ENCODE measurements around the gene OR10P1. TPM values are rescaled to one million over a fixed set of nuclear protein-coding genes. Genes with fewer than 3 reads are reported as not detected.

Gene OR10P1
- total RNA-seq, 1 donor, result not detected

DNA sequence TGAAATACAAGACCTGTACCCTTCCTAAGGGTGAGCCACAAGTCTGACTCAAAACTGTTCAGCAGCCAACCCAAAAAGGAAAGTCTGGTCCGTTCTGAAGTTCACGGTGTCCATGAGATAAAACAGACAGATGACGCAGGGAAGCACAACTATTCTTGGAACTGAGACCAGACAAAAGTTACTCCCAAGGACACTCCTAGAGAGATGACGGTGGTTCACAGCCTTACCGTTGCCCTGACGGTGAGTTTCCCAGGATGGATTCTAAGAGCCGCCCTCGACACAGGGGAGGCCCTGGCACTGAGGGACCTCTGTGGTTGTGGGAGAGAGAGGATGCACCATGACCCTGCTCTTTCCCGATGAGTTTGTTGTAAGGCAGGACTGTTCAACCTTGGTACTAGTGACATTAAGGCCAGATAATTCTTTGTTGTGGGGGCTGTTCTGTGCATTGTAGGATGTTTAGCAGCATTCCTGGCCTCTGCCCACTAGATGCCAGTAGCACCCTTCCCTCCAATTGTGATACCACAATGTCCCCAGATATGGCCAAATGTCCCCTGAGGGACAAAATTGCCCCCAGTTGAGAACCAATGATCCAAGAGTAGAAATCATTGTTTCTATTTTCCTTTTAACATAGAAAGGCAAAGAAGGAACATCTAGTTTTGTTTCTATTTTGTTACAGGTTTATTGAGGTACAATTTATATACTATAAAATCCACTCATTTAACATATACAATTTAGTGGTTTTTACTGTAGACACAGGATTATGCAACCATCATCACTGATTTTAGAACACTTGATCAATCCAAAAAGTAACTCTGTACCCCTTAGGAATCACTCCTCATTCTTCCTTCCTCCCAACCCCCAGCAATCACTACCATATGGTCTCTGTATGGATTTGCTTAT is 23.0 kb downstream of the OR10P1 start:
- DNase-seq (ENCODE audit: insufficient read length, low spot score, missing footprints), result no peak
- no peaks in the 10 kb centered on the region for H3K36me3 ChIP-seq (ENCODE audit: insufficient read depth, low read length)
- H3K4me2 ChIP-seq (ENCODE audit: insufficient read depth, low read length), result peak overlapping the region; percentile 73
- peak overlapping the region; percentile 28 for H3K27ac ChIP-seq (ENCODE audit: low read depth, low read length)
- H2AFZ ChIP-seq (ENCODE audit: low read length), result peak overlapping the region; percentile 67
- H3K27me3 ChIP-seq (ENCODE audit: insufficient read depth, low read length), result no peaks in the 10 kb centered on the region
- H3K4me3 ChIP-seq (ENCODE audit: insufficient read depth, low read length), result peak overlapping the region; percentile 22
- H3K4me1 ChIP-seq (ENCODE audit: insufficient read depth, low read length), result peaks cover 17% of the 10 kb centered on the region
- no peaks in the 10 kb centered on the region for H3K79me2 ChIP-seq (ENCODE audit: insufficient read depth, low read length)
- no peaks in the 10 kb centered on the region for H4K20me1 ChIP-seq (ENCODE audit: insufficient read depth, low read length)
- TF ChIP-seq, protein P1, sequence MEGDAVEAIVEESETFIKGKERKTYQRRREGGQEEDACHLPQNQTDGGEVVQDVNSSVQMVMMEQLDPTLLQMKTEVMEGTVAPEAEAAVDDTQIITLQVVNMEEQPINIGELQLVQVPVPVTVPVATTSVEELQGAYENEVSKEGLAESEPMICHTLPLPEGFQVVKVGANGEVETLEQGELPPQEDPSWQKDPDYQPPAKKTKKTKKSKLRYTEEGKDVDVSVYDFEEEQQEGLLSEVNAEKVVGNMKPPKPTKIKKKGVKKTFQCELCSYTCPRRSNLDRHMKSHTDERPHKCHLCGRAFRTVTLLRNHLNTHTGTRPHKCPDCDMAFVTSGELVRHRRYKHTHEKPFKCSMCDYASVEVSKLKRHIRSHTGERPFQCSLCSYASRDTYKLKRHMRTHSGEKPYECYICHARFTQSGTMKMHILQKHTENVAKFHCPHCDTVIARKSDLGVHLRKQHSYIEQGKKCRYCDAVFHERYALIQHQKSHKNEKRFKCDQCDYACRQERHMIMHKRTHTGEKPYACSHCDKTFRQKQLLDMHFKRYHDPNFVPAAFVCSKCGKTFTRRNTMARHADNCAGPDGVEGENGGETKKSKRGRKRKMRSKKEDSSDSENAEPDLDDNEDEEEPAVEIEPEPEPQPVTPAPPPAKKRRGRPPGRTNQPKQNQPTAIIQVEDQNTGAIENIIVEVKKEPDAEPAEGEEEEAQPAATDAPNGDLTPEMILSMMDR (IDR thresholded peaks at IDR 0.05; ENCODE audit: extremely low read depth, low read depth, low read length), result peak; percentile 57
- H3K9me3 ChIP-seq (ENCODE audit: low read depth, low read length), result no peaks in the 10 kb centered on the region

DNA sequence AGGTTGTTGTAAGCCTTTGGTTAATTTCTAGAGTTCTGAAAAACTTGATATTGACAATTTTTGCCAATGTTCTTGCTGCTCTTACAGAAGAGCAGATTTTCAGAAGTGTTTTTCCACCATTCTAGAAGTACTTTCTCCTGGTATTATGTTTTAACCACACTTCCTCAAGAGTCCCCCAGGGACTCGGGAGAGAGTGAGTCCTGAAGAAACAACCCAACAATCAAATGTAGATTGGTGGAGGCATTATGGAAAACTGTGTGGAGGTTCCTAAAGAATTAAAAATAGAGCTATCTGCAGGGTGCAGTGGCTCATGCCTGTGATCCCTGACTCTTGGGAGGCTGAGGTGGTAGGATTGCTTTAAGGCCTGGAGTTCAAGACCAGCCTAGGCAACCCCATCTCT is 26.7 kb downstream of the OR10P1 start:
- no peaks in the 10 kb centered on the region for H4K20me1 ChIP-seq (ENCODE audit: insufficient read depth, low read length)
- peak; percentile 73 for DNase-seq (ENCODE audit: insufficient read length, low spot score, missing footprints)
- H2AFZ ChIP-seq (ENCODE audit: low read length), result no peak overlapping the region
- H3K27ac ChIP-seq (ENCODE audit: low read depth, low read length), result no peak overlapping the region
- no peaks in the 10 kb centered on the region for H3K79me2 ChIP-seq (ENCODE audit: insufficient read depth, low read length)
- TF ChIP-seq, protein P1 (IDR thresholded peaks at IDR 0.05; ENCODE audit: extremely low read depth, low read depth, low read length), result no peak
- H3K4me1 ChIP-seq (ENCODE audit: insufficient read depth, low read length), result peaks cover 17% of the 10 kb centered on the region
- H3K36me3 ChIP-seq (ENCODE audit: insufficient read depth, low read length), result no peaks in the 10 kb centered on the region
- no peaks in the 10 kb centered on the region for H3K9me3 ChIP-seq (ENCODE audit: low read depth, low read length)
- no peaks in the 10 kb centered on the region for H3K27me3 ChIP-seq (ENCODE audit: insufficient read depth, low read length)
- H3K4me2 ChIP-seq (ENCODE audit: insufficient read depth, low read length), result no peak overlapping the region
- no peak overlapping the region for H3K4me3 ChIP-seq (ENCODE audit: insufficient read depth, low read length)

DNA sequence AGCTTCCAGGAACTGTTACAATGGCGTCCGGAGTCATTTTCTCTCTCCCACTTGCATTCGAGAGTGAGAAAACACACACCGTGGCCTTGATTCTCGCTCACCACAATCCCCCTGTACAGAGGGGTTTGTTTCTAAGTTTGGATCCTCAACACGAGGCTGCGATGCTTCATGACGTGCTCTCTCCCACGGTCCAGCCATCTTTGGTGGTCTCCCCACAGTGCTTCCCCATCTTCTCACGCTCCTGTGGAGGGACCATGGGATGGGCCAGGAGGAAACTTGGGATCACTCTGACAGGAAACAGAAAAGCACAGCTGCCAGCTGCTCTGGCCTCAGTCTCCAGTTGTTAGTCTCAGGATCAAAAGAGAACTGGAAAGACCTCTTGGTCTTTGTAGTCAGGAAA is 28.1 kb downstream of the OR10P1 start:
- TF ChIP-seq, protein P1 (IDR thresholded peaks at IDR 0.05; ENCODE audit: extremely low read depth, low read depth, low read length), result no peak

DNA sequence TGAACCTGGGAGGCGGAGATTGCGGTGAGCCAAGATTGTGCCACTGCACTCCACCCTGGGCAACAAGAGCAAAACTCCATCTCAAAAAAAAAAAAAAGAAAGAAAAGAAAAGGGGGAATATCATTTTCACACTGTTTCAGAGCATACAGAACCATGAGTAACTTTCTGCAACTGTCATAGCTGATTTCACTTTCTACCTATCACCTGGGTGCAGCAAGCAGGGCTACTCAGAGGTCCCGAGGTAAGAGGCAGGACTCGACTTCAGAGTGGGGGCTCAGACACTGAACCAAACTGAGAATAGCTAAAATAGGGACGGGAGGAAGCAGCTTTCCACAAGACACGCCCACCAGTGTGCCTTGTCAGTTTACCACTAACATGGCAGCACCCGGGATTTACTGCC is 29.8 kb downstream of the OR10P1 start:
- TF ChIP-seq, protein P1 (IDR thresholded peaks at IDR 0.05; ENCODE audit: extremely low read depth, low read depth, low read length), result no peak
- no peak overlapping the region for H2AFZ ChIP-seq (ENCODE audit: low read length)

More for the DNA sequence above, 28.1 kb downstream of the OR10P1 start:
- DNase-seq (ENCODE audit: insufficient read length, low spot score, missing footprints), result no peak
- Histone ChIP-seq H3K79me2 (ENCODE audit: insufficient read depth, low read length) (no peaks in the 10 kb centered on the region), H3K27me3 (ENCODE audit: insufficient read depth, low read length) (no peaks in the 10 kb centered on the region), H3K4me3 (ENCODE audit: insufficient read depth, low read length) (no peak overlapping the region), H4K20me1 (ENCODE audit: insufficient read depth, low read length) (no peaks in the 10 kb centered on the region), H3K9me3 (ENCODE audit: low read depth, low read length) (no peaks in the 10 kb centered on the region), H3K36me3 (ENCODE audit: insufficient read depth, low read length) (no peaks in the 10 kb centered on the region), H2AFZ (ENCODE audit: low read length) (no peak overlapping the region), H3K27ac (ENCODE audit: low read depth, low read length) (no peak overlapping the region), H3K4me1 (ENCODE audit: insufficient read depth, low read length) (peaks cover 8% of the 10 kb centered on the region), H3K4me2 (ENCODE audit: insufficient read depth, low read length) (no peak overlapping the region)

More for the DNA sequence above, 29.8 kb downstream of the OR10P1 start:
- Histone ChIP-seq H3K4me3 (ENCODE audit: insufficient read depth, low read length) (no peak overlapping the region), H4K20me1 (ENCODE audit: insufficient read depth, low read length) (no peaks in the 10 kb centered on the region), H3K4me1 (ENCODE audit: insufficient read depth, low read length) (peaks cover 7% of the 10 kb centered on the region), H3K36me3 (ENCODE audit: insufficient read depth, low read length) (no peaks in the 10 kb centered on the region), H3K9me3 (ENCODE audit: low read depth, low read length) (no peaks in the 10 kb centered on the region), H3K4me2 (ENCODE audit: insufficient read depth, low read length) (no peak overlapping the region), H3K27ac (ENCODE audit: low read depth, low read length) (no peak overlapping the region), H3K79me2 (ENCODE audit: insufficient read depth, low read length) (no peaks in the 10 kb centered on the region), H3K27me3 (ENCODE audit: insufficient read depth, low read length) (no peaks in the 10 kb centered on the region)
- DNase-seq (ENCODE audit: insufficient read length, low spot score, missing footprints), result no peak

All from osteoblast (primary cell).